ENCODE results near the gene CCDC70.

DNA sequence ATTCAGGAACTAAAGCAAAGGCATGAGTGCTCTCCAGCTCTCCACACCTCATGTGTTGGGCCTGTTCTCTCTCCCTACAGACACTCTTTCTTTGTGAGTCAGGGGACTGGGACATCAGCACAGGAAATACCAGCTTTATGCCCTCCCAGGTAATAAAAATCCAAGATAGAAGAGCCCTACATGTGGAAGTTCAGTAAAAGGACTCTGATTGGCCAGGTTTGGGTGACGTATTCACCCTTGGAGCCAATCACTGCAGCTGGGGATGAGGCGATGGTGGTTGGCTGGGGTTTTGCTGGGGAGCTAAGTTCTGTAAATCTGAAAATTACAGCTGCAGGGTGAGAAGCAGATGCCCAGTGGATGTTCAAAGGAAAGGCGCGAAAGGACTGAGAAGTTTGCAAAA, 32.5 kb downstream of the CCDC70 start:
- no peak for TF ChIP-seq CTCF (IDR thresholded peaks at IDR 0.05)
- no peak for TF ChIP-seq POLR2A (IDR thresholded peaks at IDR 0.05)
- TF ChIP-seq POLR2AphosphoS5 (IDR thresholded peaks at IDR 0.05; ENCODE audit: insufficient read depth in 1 of 2, low read depth in 1 of 2) = no peak

Data from vagina (tissue), 2 donors.